Natural killer cell (primary cell): Measurements from ENCODE around the gene GCNT3. TPM values are rescaled to one million over a fixed set of nuclear protein-coding genes. Genes with fewer than 3 reads are reported as not detected.

Source experiments
- ATAC-seq, 3 donors: fragments of 150-1000 bp in 2 of 3; fragments of 200-7000 bp in 1 of 3; cut with Tn5 transposase; 1 replicate in 1 of 3; 2 replicates in 2 of 3; pipeline ENCODE4 v1.10.0; 2021; ENCODE audit warnings: mild to moderate bottlenecking in 2 of 3, moderate library complexity in 2 of 3
- DNase-seq, 2 donors: peaks; one replicate each; pipeline versions ENCODE4 v3.0.0 to v3.0.0-alpha.2; 2013 to 2021; ENCODE audit warnings: mixed read lengths in 1 of 2
- H3K27ac ChIP-seq: one replicate; pipeline ENCODE4 v1.5.1; 2013; ENCODE audit warnings: mild to moderate bottlenecking, low read length
- H3K27me3 ChIP-seq: one replicate; pipeline ENCODE4 v1.6.1; 2013; ENCODE audit warnings: low read length; ENCODE audit not compliant: control insufficient read depth, insufficient read depth
- H3K36me3 ChIP-seq: one replicate; pipeline ENCODE4 v1.6.1; 2013; ENCODE audit warnings: low read length; ENCODE audit not compliant: control insufficient read depth, insufficient read depth
- H3K4me1 ChIP-seq: one replicate; pipeline ENCODE4 v1.6.1; 2013; ENCODE audit warnings: low read length; ENCODE audit not compliant: control insufficient read depth, insufficient read depth
- H3K4me3 ChIP-seq: one replicate; pipeline ENCODE4 v1.5.1; 2013; ENCODE audit warnings: low read length
- H3K9me3 ChIP-seq: one replicate; pipeline ENCODE4 v1.6.1; 2013; ENCODE audit warnings: low read length; ENCODE audit not compliant: control insufficient read depth, insufficient read depth
- H3K27ac Mint-ChIP-seq, 2 donors: one replicate each; pipeline ENCODE4 v1.8.0; 2022; ENCODE audit warnings: mild to moderate bottlenecking in 2 of 2, mixed read lengths in 2 of 2, moderate library complexity in 1 of 2
- H3K27me3 Mint-ChIP-seq, 2 donors: one replicate each; pipeline ENCODE4 v1.8.0; 2022; ENCODE audit warnings: low read depth in 2 of 2, mixed read lengths in 2 of 2
- H3K36me3 Mint-ChIP-seq: one replicate; pipeline ENCODE4 v1.8.0; 2022; ENCODE audit warnings: mixed read lengths
- H3K4me1 Mint-ChIP-seq, 2 donors: one replicate each; pipeline ENCODE4 v1.8.0; 2022; ENCODE audit warnings: mixed read lengths in 2 of 2
- H3K4me3 Mint-ChIP-seq: one replicate; pipeline ENCODE4 v1.8.0; 2022; ENCODE audit warnings: mild to moderate bottlenecking, moderate library complexity, mixed read lengths
- H3K9me3 Mint-ChIP-seq, 2 donors: one replicate each; pipeline ENCODE4 v1.8.0; 2022; ENCODE audit warnings: mixed read lengths in 2 of 2
- CTCF ChIP-seq: fragments of 200-600 bp; IDR thresholded peaks from one replicate; pipeline ENCODE4 v1.8.0; 2022; ENCODE audit warnings: antibody characterized with exemption
- WGBS: methylation state at CpG from one replicate; pipeline ENCODE4 v1.1.7; 2013; ENCODE audit warnings: missing lambda C conversion rate; ENCODE audit not compliant: insufficient coverage; 5-methylcytosine and 5-hydroxymethylcytosine counted together
- intact Hi-C: fragments of 100-400 bp; cut with micrococcal nuclease; formaldehyde crosslinking; loops from one replicate; pipeline ENCODE4 v1.14.2; 2022
- total RNA-seq, 4 donors: library from RNA; stranded (reverse); fragments of 120-200 nt in 1 of 4; gene quantifications; one replicate each; pipeline versions ENCODE4 v1.2.3 to v1.2.4, GENCODE V29; 2013 to 2022

GCNT3 gene
- total RNA-seq, 3 donors from 2014 or later (not counting 1 experiment from before 2014, with no cell fraction given): not detected

- intact Hi-C loops: no loop called here
- no peaks in the 10 kb centered on the region for H3K4me1 ChIP-seq
- H3K4me3 ChIP-seq: no peak overlapping the region
- Mint-ChIP-seq H3K27ac (no peak overlapping the region), H3K27me3 (peaks cover 18 to 47% of the 10 kb centered on the region in 2 donors), H3K4me3 (no peak overlapping the region), H3K9me3 (no peaks in the 10 kb centered on the region), H3K4me1 (peaks cover 0 to 6% of the 10 kb centered on the region in 2 donors), H3K36me3 (no peaks in the 10 kb centered on the region)
- TF ChIP-seq CTCF: no peak
- 93% methylated on average over 3 of the region's 3 CpGs for WGBS
- H3K27ac ChIP-seq: no peak overlapping the region
- no peak for DNase-seq
- peaks cover 2% of the 10 kb centered on the region for H3K27me3 ChIP-seq
- ATAC-seq: no peak
- no peaks in the 10 kb centered on the region for H3K9me3 ChIP-seq
- H3K36me3 ChIP-seq: no peaks in the 10 kb centered on the region
These were observed 17.1 kb upstream of the GCNT3 start for GRCh38 chr15:59594493-59594942.

GRCh38 chr15:59594991-59595390 lies 16.6 kb upstream of the GCNT3 start:
- Histone ChIP-seq H3K27me3 (peaks cover 2% of the 10 kb centered on the region), H3K36me3 (no peaks in the 10 kb centered on the region), H3K27ac (no peak overlapping the region), H3K4me1 (no peaks in the 10 kb centered on the region), H3K9me3 (no peaks in the 10 kb centered on the region), H3K4me3 (no peak overlapping the region)
- H3K27me3 Mint-ChIP-seq: peaks cover 20 to 52% of the 10 kb centered on the region in 2 donors
- 100% methylated on average over 2 of the region's 2 CpGs for whole genome bisulfite sequencing
- H3K9me3 Mint-ChIP-seq: no peaks in the 10 kb centered on the region
- H3K36me3 Mint-ChIP-seq: no peaks in the 10 kb centered on the region
- H3K4me1 Mint-ChIP-seq: peaks cover 0 to 6% of the 10 kb centered on the region in 2 donors
- intact Hi-C loops: no loop called here
- TF ChIP-seq CTCF: no peak
- no peak overlapping the region for H3K27ac Mint-ChIP-seq
- H3K4me3 Mint-ChIP-seq: no peak overlapping the region
- ATAC-seq: no peak
- no peak for DNase-seq

GRCh38 chr15:59595434-59595915 lies 16.1 kb upstream of the GCNT3 start:
- Histone ChIP-seq H3K36me3 (no peaks in the 10 kb centered on the region), H3K9me3 (no peaks in the 10 kb centered on the region), H3K4me1 (no peaks in the 10 kb centered on the region), H3K4me3 (no peak overlapping the region), H3K27ac (no peak overlapping the region), H3K27me3 (peaks cover 2% of the 10 kb centered on the region)
- no peak overlapping the region for H3K27ac Mint-ChIP-seq
- TF ChIP-seq CTCF: no peak
- H3K4me3 Mint-ChIP-seq: no peak overlapping the region
- 88% methylated on average over 7 of the region's 7 CpGs for WGBS
- intact Hi-C loops: no loop called here
- DNase-seq: no peak
- H3K36me3 Mint-ChIP-seq: no peaks in the 10 kb centered on the region
- H3K27me3 Mint-ChIP-seq: peaks cover 23 to 55% of the 10 kb centered on the region in 2 donors
- no peaks in the 10 kb centered on the region for H3K9me3 Mint-ChIP-seq
- ATAC-seq: no peak
- H3K4me1 Mint-ChIP-seq: peaks cover 0 to 6% of the 10 kb centered on the region in 2 donors

- Mint-ChIP-seq H3K27me3 (peaks cover 19 to 53% of the 10 kb centered on the region in 2 donors), H3K9me3 (no peaks in the 10 kb centered on the region), H3K27ac (no peak overlapping the region), H3K4me1 (peaks cover 0 to 1% of the 10 kb centered on the region in 2 donors), H3K4me3 (no peak overlapping the region), H3K36me3 (no peaks in the 10 kb centered on the region)
- no peaks in the 10 kb centered on the region for H3K4me1 ChIP-seq
- H3K36me3 ChIP-seq: no peaks in the 10 kb centered on the region
- no peaks in the 10 kb centered on the region for H3K27me3 ChIP-seq
- intact Hi-C loops: no loop called here
- ATAC-seq (no peak), DNase-seq (no peak)
- H3K27ac ChIP-seq: no peak overlapping the region
- TF ChIP-seq CTCF: no peak
- H3K9me3 ChIP-seq: no peaks in the 10 kb centered on the region
- no peak overlapping the region for H3K4me3 ChIP-seq
These were observed 14.9 kb upstream of the GCNT3 start for GRCh38 chr15:59596640-59597039.
